ENCODE data around the gene SYCN.

DNA sequence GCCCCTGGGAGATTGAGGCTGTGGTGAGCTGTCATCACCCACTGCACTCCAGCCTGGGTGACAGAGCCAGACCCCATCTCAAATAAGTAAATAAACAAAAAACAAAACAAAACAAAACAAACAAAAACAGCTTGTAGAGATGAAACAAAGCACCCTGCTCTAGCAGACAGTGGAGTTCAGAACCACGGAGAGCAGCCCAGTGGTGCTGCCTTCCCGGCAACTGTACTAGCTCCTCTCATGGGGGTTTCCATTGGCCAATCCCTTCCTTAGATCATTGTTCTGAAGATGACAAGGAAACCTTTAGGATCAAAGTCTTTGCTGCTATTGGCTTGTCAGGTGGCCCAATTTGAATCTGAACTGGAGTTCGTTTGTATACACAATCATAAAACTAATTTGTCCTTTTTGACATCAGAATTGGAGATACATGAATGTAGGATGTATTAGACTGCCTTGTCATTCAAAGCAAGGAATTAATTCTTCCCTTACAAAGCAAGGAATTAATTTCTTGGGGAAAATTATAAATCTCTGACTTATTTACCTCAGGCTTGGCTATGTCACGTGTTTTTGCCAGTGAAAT, 19.7 kb upstream of the SYCN start:
- TF ChIP-seq YY1 (IDR thresholded peaks at IDR 0.05; ENCODE audit: insufficient read depth, insufficient read length), result no peak
- TF ChIP-seq SUZ12 (IDR thresholded peaks at IDR 0.05; ENCODE audit: extremely low read depth, insufficient read depth, insufficient read length), result no peak
- TF ChIP-seq ZNF274 (IDR thresholded peaks at IDR 0.05; ENCODE audit: low read depth, low read length), result no peak
